ENCODE results near the gene TTC33.

- TF ChIP-seq CTCF (conservative IDR thresholded peaks at IDR 0.05; ENCODE audit: low read length), result no peak
- TF ChIP-seq EZH2phosphoT487 (IDR thresholded peaks at IDR 0.05; ENCODE audit: borderline replicate concordance), result no peak
Measured at GRCh38 chr5:40734986-40735385, 20.8 kb downstream of the TTC33 start.
